Transverse colon (tissue), 4 donors: ENCODE measurements around the gene TBK1. TPM values are rescaled to one million over a fixed set of nuclear protein-coding genes. Genes with fewer than 3 reads are reported as not detected.

ENCODE experiments used
- DNase-seq: peaks from one replicate; pipeline ENCODE4 v3.0.0-alpha.2; 2019
- H3K27ac ChIP-seq, 4 donors: fragments of 200-600 bp; sonication (generic); 2 replicates each; pipeline ENCODE4 v1.5.1; 2016 to 2018; ENCODE audit warnings: inconsistent platforms in 4 of 4
- H3K27me3 ChIP-seq: fragments of 200-600 bp; sonication (generic); 2 replicates; pipeline ENCODE4 v1.5.1; 2017; ENCODE audit warnings: inconsistent platforms
- H3K36me3 ChIP-seq, 4 donors: fragments of 200-600 bp; sonication (generic); 2 replicates each; pipeline ENCODE4 v1.5.1; 2017 to 2019; ENCODE audit warnings: inconsistent platforms in 4 of 4
- H3K4me1 ChIP-seq, 4 donors: fragments of 200-600 bp; sonication (generic); 2 replicates each; pipeline ENCODE4 v1.5.1; 2017 to 2020; ENCODE audit warnings: inconsistent platforms in 4 of 4
- H3K4me3 ChIP-seq, 4 donors: fragments of 200-600 bp; sonication (generic); 1 replicate in 1 of 4; 2 replicates in 3 of 4; pipeline versions ENCODE4 v1.5.1 to v1.6.1; 2017 to 2019; ENCODE audit warnings: inconsistent platforms in 4 of 4
- H3K9me3 ChIP-seq, 2 donors: fragments of 200-600 bp; sonication (generic); 2 replicates each; pipeline ENCODE4 v1.5.1; 2017 to 2019; ENCODE audit warnings: inconsistent platforms in 2 of 2
- EP300 ChIP-seq: sonication (generic); formaldehyde crosslinking; IDR thresholded peaks from one replicate; pipeline ENCODE4 v1.6.1; 2017; ENCODE audit warnings: antibody characterized with exemption, low read depth
- POLR2A ChIP-seq: fragments of 450-650 bp; IDR thresholded peaks from one replicate; pipeline ENCODE4 v1.6.1; 2016; ENCODE audit warnings: antibody characterized with exemption, mild to moderate bottlenecking, moderate library complexity
- POLR2AphosphoS5 ChIP-seq, 3 donors: sonication (generic); formaldehyde crosslinking; IDR thresholded peaks; one replicate each; pipeline ENCODE4 v1.6.1; 2016; ENCODE audit warnings: antibody characterized with exemption in 3 of 3
- WGBS, 2 donors: methylation state at CpG; one replicate each; pipeline ENCODE4 v1.1.5; 2018; ENCODE audit warnings: low coverage in 1 of 2; 5-methylcytosine and 5-hydroxymethylcytosine counted together
- in situ Hi-C, 4 donors: fragments of 200-750 bp; cut with MboI; loops; one replicate each; pipeline versions ENCODE4 v1.15.0 to v1.15.1; 2017; ENCODE audit warnings: low sequenced_read_pairs in 3 of 4, low pct_ligation_motif_present in 1 of 4, low pct_unique_long_range_greater_than_20kb in 1 of 4
- intact Hi-C: fragments of 100-400 bp; cut with DNase I; formaldehyde crosslinking; loops from one replicate; pipeline ENCODE4 v1.15.1; 2023; ENCODE audit warnings: low total_unique reads
- total RNA-seq, 4 donors: library from RNA; depleted of rRNA; stranded (reverse); fragments of >200 nt; gene quantifications; one replicate each; pipeline ENCODE4 v1.1.0, GENCODE V29; 2016
- TF ChIP-seq, protein P1 (sequence below), 5 experiments: fragments of 200-600 bp in 3 of 5; fragments of 450-650 bp in 2 of 5; sonication (generic) in 3 of 5; IDR thresholded peaks; 1 replicate in 2 of 5; 2 replicates in 3 of 5; pipeline ENCODE4 v1.5.1; 2016 to 2017; ENCODE audit warnings: antibody characterized with exemption in 5 of 5, inconsistent platforms in 3 of 5, mild to moderate bottlenecking in 2 of 5, moderate library complexity in 1 of 5

The TBK1 gene
- total RNA-seq, 4 donors from 2014 or later: 6.4 to 25.9 (median 17.1) TPM

DNA sequence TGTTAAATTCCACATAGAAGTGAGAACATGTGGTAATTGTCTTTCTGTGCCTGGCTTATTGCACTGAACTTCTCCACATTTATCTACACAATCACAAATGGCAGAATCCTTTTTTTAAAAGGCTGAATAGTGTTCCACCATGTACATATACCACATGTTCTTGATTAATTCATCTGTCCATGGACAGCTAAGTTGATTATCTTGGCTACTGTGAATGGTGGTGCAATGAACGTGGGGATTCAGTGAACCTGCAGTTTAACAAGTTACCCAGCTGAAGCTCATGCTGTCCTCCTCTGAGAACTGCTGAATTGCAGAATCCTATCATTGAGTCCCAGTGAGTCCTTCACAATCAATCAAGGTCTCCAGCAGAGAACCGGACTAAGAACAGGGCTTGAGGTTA, 74.9 kb downstream of the TBK1 start:
- Histone ChIP-seq H3K4me3 (no peak overlapping the region), H3K36me3 (no peaks in the 10 kb centered on the region), H3K27ac (no peak overlapping the region), H3K27me3 (no peaks in the 10 kb centered on the region), H3K4me1 (no peaks in the 10 kb centered on the region), H3K9me3 (no peaks in the 10 kb centered on the region)
- no peak for DNase-seq
- intact Hi-C loops (no loop called here), in situ Hi-C loops (no loop called here)
- WGBS, 2 donors: 64 to 70% methylated on average over 2 of the region's 2 CpGs
- no peak for TF ChIP-seq POLR2A
- TF ChIP-seq POLR2AphosphoS5 (IDR thresholded peaks at IDR 0.05): no peak
- no peak for TF ChIP-seq EP300
- TF ChIP-seq, protein P1, sequence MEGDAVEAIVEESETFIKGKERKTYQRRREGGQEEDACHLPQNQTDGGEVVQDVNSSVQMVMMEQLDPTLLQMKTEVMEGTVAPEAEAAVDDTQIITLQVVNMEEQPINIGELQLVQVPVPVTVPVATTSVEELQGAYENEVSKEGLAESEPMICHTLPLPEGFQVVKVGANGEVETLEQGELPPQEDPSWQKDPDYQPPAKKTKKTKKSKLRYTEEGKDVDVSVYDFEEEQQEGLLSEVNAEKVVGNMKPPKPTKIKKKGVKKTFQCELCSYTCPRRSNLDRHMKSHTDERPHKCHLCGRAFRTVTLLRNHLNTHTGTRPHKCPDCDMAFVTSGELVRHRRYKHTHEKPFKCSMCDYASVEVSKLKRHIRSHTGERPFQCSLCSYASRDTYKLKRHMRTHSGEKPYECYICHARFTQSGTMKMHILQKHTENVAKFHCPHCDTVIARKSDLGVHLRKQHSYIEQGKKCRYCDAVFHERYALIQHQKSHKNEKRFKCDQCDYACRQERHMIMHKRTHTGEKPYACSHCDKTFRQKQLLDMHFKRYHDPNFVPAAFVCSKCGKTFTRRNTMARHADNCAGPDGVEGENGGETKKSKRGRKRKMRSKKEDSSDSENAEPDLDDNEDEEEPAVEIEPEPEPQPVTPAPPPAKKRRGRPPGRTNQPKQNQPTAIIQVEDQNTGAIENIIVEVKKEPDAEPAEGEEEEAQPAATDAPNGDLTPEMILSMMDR (IDR thresholded peaks at IDR 0.05): no peak

DNA sequence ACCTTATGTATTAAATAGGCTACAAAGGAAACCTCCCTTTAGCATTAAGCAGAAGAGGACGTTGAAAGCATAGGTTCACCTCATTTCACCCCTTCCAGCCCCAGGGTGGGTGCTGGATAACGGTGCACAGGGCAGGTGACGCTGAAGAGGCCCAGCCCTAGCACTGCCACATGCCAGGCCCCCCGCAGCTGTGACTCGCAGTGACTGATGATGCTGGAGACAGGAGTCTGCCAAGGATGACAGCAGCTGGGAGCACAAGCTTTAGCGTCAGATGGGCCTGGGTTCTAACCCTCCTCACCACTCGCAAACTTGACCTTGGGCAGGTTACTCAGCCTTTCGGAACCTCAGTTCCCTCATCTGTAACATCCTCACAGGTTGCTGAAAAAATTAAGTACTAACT, 76.7 kb downstream of the TBK1 start:
- intact Hi-C loops: no loop called here
- no peak overlapping the region for H3K4me3 ChIP-seq
- 75 to 84% methylated on average over 1 to 8 of the region's 8 CpGs for WGBS, 2 donors
- no peaks in the 10 kb centered on the region for H3K9me3 ChIP-seq
- no peaks in the 10 kb centered on the region for H3K27me3 ChIP-seq
- H3K36me3 ChIP-seq: no peaks in the 10 kb centered on the region
- no peak for DNase-seq
- no peaks in the 10 kb centered on the region for H3K4me1 ChIP-seq
- TF ChIP-seq, protein P1 (IDR thresholded peaks at IDR 0.05): no peak
- no peak for TF ChIP-seq POLR2AphosphoS5 (IDR thresholded peaks at IDR 0.05)
- TF ChIP-seq POLR2A: no peak
- TF ChIP-seq EP300: no peak
- H3K27ac ChIP-seq: no peak overlapping the region
- in situ Hi-C loops: no loop called here

- Histone ChIP-seq H3K4me3 (no peak overlapping the region), H3K27me3 (no peaks in the 10 kb centered on the region), H3K36me3 (no peaks in the 10 kb centered on the region), H3K27ac (no peak overlapping the region), H3K9me3 (no peaks in the 10 kb centered on the region), H3K4me1 (no peaks in the 10 kb centered on the region)
- WGBS, 2 donors: 78 to 86% methylated on average over 1 to 2 of the region's 2 CpGs
- no peak for DNase-seq
- TF ChIP-seq POLR2AphosphoS5 (IDR thresholded peaks at IDR 0.05) (no peak), POLR2A (no peak), EP300 (no peak)
- TF ChIP-seq, protein P1 (IDR thresholded peaks at IDR 0.05): no peak
- intact Hi-C loops (no loop called here), in situ Hi-C loops (no loop called here)
These were observed 78.6 kb downstream of the TBK1 start for GRCh38 chr12:64530566-64530965.

DNA sequence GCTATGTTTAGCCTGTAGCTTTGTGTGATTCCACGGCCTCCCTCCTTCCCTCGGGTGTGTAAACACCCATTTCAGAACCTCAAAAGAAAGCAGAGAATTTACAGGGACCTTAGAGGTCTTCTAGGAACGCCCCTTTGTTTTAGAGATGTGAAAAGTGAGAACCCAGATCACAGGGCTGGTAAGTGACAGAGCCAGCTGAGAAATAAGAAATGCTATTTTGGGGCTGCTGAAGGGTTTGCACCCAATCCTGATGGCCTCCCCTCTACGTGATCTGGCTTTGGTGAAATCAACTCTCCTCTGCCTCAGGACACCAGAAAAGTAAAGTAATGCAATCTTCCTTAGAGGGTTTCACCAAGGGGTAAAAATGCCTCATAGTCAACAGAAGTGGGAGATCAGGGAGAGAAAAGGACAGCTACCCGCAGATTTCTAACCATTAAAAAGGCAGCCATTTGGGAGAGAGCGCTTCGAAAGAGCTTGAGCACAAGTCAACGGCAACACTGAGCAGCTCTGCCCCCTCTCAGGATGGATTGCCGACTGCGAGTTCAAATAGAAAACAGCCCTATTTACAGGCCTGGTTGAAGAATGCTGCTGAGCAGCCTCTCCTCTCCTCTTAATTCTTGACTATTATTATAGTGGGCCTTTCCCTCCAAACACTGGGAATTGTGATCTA, 79.9 kb downstream of the TBK1 start:
- WGBS, 2 donors: 54 to 75% methylated on average over 4 to 10 of the region's 10 CpGs
- in situ Hi-C loops (no loop called here), intact Hi-C loops (no loop called here)

More for the DNA sequence above, 79.9 kb downstream of the TBK1 start:
- Histone ChIP-seq H3K4me1 (no peaks in the 10 kb centered on the region), H3K27me3 (no peaks in the 10 kb centered on the region), H3K4me3 (no peak overlapping the region), H3K27ac (no peak overlapping the region), H3K36me3 (no peaks in the 10 kb centered on the region), H3K9me3 (no peaks in the 10 kb centered on the region)
- DNase-seq: no peak
- TF ChIP-seq POLR2AphosphoS5 (IDR thresholded peaks at IDR 0.05) (no peak), EP300 (no peak), POLR2A (no peak)
- TF ChIP-seq, protein P1 (IDR thresholded peaks at IDR 0.05): no peak
